PC-3 (cell line): ENCODE measurements around the gene DZIP3. TPM values are rescaled to one million over a fixed set of nuclear protein-coding genes. Genes with fewer than 3 reads are reported as not detected.
A peak's percentile ranks its signal among the peaks of the same experiment; 100 is the strongest.

ENCODE experiments used
- ATAC-seq: fragments of 200-7000 bp; cut with Tn5 transposase; 2 replicates; pipeline ENCODE4 v1.9.1; 2020; ENCODE audit warnings: mild to moderate bottlenecking, moderate library complexity
- Bru-seq: library from RNA; stranded (reverse); fragments of 400-500 nt; gene quantifications from one replicate; lab custom pipeline; 2021; lab: Mats Ljungman, UMichigan
- BruChase-seq, 2 experiments: library from RNA; stranded (reverse); fragments of 400-500 nt; gene quantifications; one replicate each; lab custom pipeline; 2021; lab: Mats Ljungman, UMichigan
- BruUV-seq: library from RNA; stranded (reverse); fragments of 400-500 nt; replicated peaks from 2 replicates; lab custom pipeline; 2021; lab: Mats Ljungman, UMichigan
- CTCF ChIA-PET: fragments of 300-600 bp; sonication (Branson Sonifier 250); formaldehyde crosslinking; loops from one replicate; lab custom pipeline; 2022; ENCODE audit warnings: antibody characterized with exemption; lab: Charles Lee
- POLR2A ChIA-PET: fragments of 300-600 bp; sonication (Branson Sonifier 250); formaldehyde crosslinking; loops from one replicate; lab custom pipeline; 2022; ENCODE audit warnings: antibody characterized with exemption; ENCODE audit not compliant: unreplicated experiment; lab: Charles Lee
- DNase-seq: peaks from one replicate; pipeline ENCODE4 v3.0.0-alpha.2; 2015
- H2AFZ ChIP-seq: fragments of 300-600 bp; sonication (generic); 2 replicates; pipeline ENCODE4 v1.6.0; 2016; ENCODE audit warnings: antibody characterized with exemption, low read length
- H3F3A ChIP-seq: fragments of 300-600 bp; sonication (generic); one replicate; pipeline ENCODE4 v1.6.0; 2017; ENCODE audit warnings: antibody characterized with exemption, low read length, control low read depth, mild to moderate bottlenecking; ENCODE audit not compliant: unreplicated experiment
- H3K27ac ChIP-seq: fragments of 300-600 bp; sonication (generic); 2 replicates; pipeline ENCODE4 v1.5.1; 2016; ENCODE audit warnings: mild to moderate bottlenecking, low read length
- H3K27me3 ChIP-seq: fragments of 300-600 bp; sonication (generic); 2 replicates; pipeline ENCODE4 v1.6.1; 2016; ENCODE audit warnings: low read length, mixed read lengths
- H3K36me3 ChIP-seq: fragments of 300-600 bp; sonication (generic); 2 replicates; pipeline ENCODE4 v1.6.1; 2016; ENCODE audit warnings: low read depth, mixed run types, low read length, mixed read lengths
- H3K4me1 ChIP-seq: fragments of 300-600 bp; sonication (generic); 2 replicates; pipeline ENCODE4 v1.5.1; 2016; ENCODE audit warnings: low read length; ENCODE audit not compliant: insufficient read depth
- H3K4me2 ChIP-seq: fragments of 300-600 bp; sonication (generic); 2 replicates; pipeline ENCODE4 v1.6.0; 2016; ENCODE audit warnings: low read length
- H3K4me3 ChIP-seq: fragments of 300-600 bp; sonication (generic); 2 replicates; pipeline ENCODE4 v1.5.1; 2016; ENCODE audit warnings: mild to moderate bottlenecking, low read length, mixed read lengths
- H3K79me2 ChIP-seq: fragments of 300-600 bp; sonication (generic); 2 replicates; pipeline ENCODE4 v1.6.1; 2017; ENCODE audit warnings: low read length, mixed read lengths
- H3K9ac ChIP-seq: fragments of 300-600 bp; sonication (generic); 2 replicates; pipeline ENCODE4 v1.6.0; 2016; ENCODE audit warnings: mild to moderate bottlenecking, low read length
- H3K9me2 ChIP-seq: fragments of 300-600 bp; sonication (generic); replicated peaks from 2 replicates; pipeline ENCODE4 v1.6.1; 2016; ENCODE audit warnings: mixed run types, low read length, mixed read lengths
- H3K9me3 ChIP-seq: fragments of 300-600 bp; sonication (generic); 2 replicates; pipeline ENCODE4 v1.6.1; 2016; ENCODE audit warnings: low read length, mixed read lengths
- H4K20me1 ChIP-seq: fragments of 300-600 bp; sonication (generic); 2 replicates; pipeline ENCODE4 v1.6.1; 2016; ENCODE audit warnings: low read length, mixed read lengths
- EZH2 ChIP-seq: fragments of 300-600 bp; sonication (generic); IDR thresholded peaks from one replicate; pipeline ENCODE4 v1.6.1; 2017; ENCODE audit warnings: antibody characterized with exemption, mild to moderate bottlenecking, low read length; ENCODE audit not compliant: unreplicated experiment
- EZH2phosphoT487 ChIP-seq: fragments of 300-600 bp; sonication (generic); IDR thresholded peaks from 2 replicates; pipeline ENCODE4 v1.6.1; 2018; ENCODE audit warnings: mild to moderate bottlenecking, antibody characterized with exemption, low read length, borderline replicate concordance
- intact Hi-C: fragments of 100-400 bp; cut with micrococcal nuclease; formaldehyde crosslinking; loops from 2 replicates; pipeline ENCODE4 v1.9.0; 2023
- long read RNA-seq: library from polyadenylated mRNA; unstranded; transcript quantifications from one replicate; pipeline ENCODE4 v2.0.0, GENCODE V29; 2021; ENCODE audit not compliant: unreplicated experiment
- total RNA-seq: library from RNA; depleted of rRNA; stranded (reverse); fragments of >200 nt; gene quantifications from 2 replicates; pipeline ENCODE4 v1.2.3, GENCODE V29; 2014; rRNA removed
- TF ChIP-seq, protein P1 (sequence below): fragments of 300-600 bp; sonication (generic); conservative IDR thresholded peaks from 2 replicates; pipeline ENCODE4 v1.5.1; 2017; ENCODE audit warnings: antibody characterized with exemption, low read depth, mild to moderate bottlenecking, low read length

Gene DZIP3
- total RNA-seq (5.1 and 7.3 TPM in 2 replicates), Bru-seq, nascent RNA (percentile 58 among the genes with signal in this experiment), BruChase-seq, experiment 1, labeled RNA remaining after a 6-hour chase (percentile 54 among the genes with signal in this experiment), BruChase-seq, experiment 2, labeled RNA remaining after a 2-hour chase (percentile 60 among the genes with signal in this experiment)
- long read RNA-seq, full-length matches to known transcripts: 1 of 8 reads
- long read RNA-seq, partial matches to known transcripts: 2 of 8 reads
- long read RNA-seq, other reads (novel, unspliced or antisense): 5 of 8 reads

GRCh38 chr3:108589081-108589997 is at the start of gene DZIP3, which contains the start of gene CIP2A:
Gene DZIP3 (plus strand): TSS chr3:108589722. CDS start chr3:108605407, 15,685 bp downstream.
Gene CIP2A (minus strand): TSS chr3:108589438. CDS start chr3:108589375, 63 bp downstream.
- Histone ChIP-seq H3K4me2 (peak within 1 kb of the TSS; percentile 86), H4K20me1 (peaks cover 17% of the 10 kb centered on the region; the same call in 1 of the 2 replicates), H3K9me3 (no peaks in the 10 kb centered on the region), H3K4me3 (peak within 1 kb of the TSS; percentile 98), H2AFZ (peak within 1 kb of the TSS; percentile 90), H3K79me2 (peaks cover 67% of the 10 kb centered on the region), H3K9me2 (no peaks in the 10 kb centered on the region), H3K9ac (peak within 1 kb of the TSS; percentile 97), H3K27ac (peak within 1 kb of the TSS; percentile 94), H3K36me3 (peaks cover 7% of the 10 kb centered on the region; the same call in 1 of the 2 replicates), H3K4me1 (peaks cover 29% of the 10 kb centered on the region), H3F3A (no peaks in the 10 kb centered on the region), H3K27me3 (no peaks in the 10 kb centered on the region)
- intact Hi-C loops: loop anchor here (2.0 kb wide), 1 partner anchor 35 kb away; no protein-coding TSS in a partner anchor
- DNase-seq (peak; percentile 96), ATAC-seq (peak; percentile 85)
- TF ChIP-seq EZH2: no peak
- TF ChIP-seq, protein P1, sequence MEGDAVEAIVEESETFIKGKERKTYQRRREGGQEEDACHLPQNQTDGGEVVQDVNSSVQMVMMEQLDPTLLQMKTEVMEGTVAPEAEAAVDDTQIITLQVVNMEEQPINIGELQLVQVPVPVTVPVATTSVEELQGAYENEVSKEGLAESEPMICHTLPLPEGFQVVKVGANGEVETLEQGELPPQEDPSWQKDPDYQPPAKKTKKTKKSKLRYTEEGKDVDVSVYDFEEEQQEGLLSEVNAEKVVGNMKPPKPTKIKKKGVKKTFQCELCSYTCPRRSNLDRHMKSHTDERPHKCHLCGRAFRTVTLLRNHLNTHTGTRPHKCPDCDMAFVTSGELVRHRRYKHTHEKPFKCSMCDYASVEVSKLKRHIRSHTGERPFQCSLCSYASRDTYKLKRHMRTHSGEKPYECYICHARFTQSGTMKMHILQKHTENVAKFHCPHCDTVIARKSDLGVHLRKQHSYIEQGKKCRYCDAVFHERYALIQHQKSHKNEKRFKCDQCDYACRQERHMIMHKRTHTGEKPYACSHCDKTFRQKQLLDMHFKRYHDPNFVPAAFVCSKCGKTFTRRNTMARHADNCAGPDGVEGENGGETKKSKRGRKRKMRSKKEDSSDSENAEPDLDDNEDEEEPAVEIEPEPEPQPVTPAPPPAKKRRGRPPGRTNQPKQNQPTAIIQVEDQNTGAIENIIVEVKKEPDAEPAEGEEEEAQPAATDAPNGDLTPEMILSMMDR: no peak
- no peak for TF ChIP-seq EZH2phosphoT487
- BruUV-seq: TSS peak; percentile 85
- ChIA-PET CTCF (interaction anchor here (0.5 to 1.0 kb wide), 3 partner anchors 22 to 95 kb away, joined by 3 read pairs; no protein-coding TSS in a partner anchor), POLR2A (interaction anchor here (0.5 to 0.7 kb wide), 3 partner anchors 24 to 471 kb away, joined by 3 to 5 read pairs (median 3); no protein-coding TSS in a partner anchor)

DNA sequence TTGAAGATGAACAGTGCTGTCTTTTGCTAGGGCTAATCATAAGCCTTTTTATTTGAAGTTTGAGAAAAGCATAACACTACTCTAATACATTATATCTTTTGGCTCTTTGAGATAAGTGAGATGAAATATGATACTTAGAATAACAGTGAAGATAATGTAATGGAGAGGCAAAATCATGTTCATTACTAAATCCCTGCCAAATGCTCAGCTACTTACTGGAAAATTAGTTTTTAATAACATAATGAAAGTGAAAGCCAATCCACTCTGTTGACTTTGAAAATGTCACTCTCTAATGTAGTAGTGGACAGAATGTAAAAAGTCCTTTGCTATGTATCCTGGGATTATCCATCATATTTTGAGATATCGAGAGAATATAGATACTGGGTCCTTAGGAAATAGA is 43.3 kb upstream of the DZIP3 start:
- ATAC-seq: no peak
- Histone ChIP-seq H3F3A (no peaks in the 10 kb centered on the region), H3K36me3 (peaks cover 16% of the 10 kb centered on the region; the same call in 1 of the 2 replicates), H4K20me1 (no peaks in the 10 kb centered on the region), H3K79me2 (no peaks in the 10 kb centered on the region), H3K9me3 (no peaks in the 10 kb centered on the region), H3K4me3 (no peak overlapping the region), H2AFZ (no peak overlapping the region), H3K9ac (no peak overlapping the region), H3K27ac (no peak overlapping the region), H3K4me1 (peaks cover 23% of the 10 kb centered on the region), H3K9me2 (no peaks in the 10 kb centered on the region), H3K4me2 (no peak overlapping the region), H3K27me3 (no peaks in the 10 kb centered on the region)
- no peak for TF ChIP-seq EZH2
- TF ChIP-seq, protein P1: no peak
- TF ChIP-seq EZH2phosphoT487: no peak
- intact Hi-C loops: no loop called here
- ChIA-PET CTCF (no interaction called here), POLR2A (interaction anchor here (0.6 kb wide), 1 partner anchor 709 kb away, joined by 3 read pairs; no protein-coding TSS in a partner anchor)
- no TSS peak for BruUV-seq
- DNase-seq: no peak
